K562 (cell line): ENCODE results near the gene RREB1.

Experiments used
- POLR2A ChIP-seq: fragments of 450-650 bp; conservative IDR thresholded peaks from 2 replicates; pipeline ENCODE4 v1.6.1; 2016
- POLR2AphosphoS5 ChIP-seq: IDR thresholded peaks from 2 replicates; pipeline ENCODE4 v1.6.1; 2011; ENCODE audit warnings: mild to moderate bottlenecking, low read depth, low read length, moderate library complexity; ENCODE audit not compliant: control insufficient read depth, insufficient read depth
- TF ChIP-seq, protein P1 (sequence below): sonication (generic); formaldehyde crosslinking; IDR thresholded peaks from 2 replicates; pipeline ENCODE4 v1.8.0; 2022; ENCODE audit warnings: mild to moderate bottlenecking, missing genetic modification reagents, borderline replicate concordance

DNA sequence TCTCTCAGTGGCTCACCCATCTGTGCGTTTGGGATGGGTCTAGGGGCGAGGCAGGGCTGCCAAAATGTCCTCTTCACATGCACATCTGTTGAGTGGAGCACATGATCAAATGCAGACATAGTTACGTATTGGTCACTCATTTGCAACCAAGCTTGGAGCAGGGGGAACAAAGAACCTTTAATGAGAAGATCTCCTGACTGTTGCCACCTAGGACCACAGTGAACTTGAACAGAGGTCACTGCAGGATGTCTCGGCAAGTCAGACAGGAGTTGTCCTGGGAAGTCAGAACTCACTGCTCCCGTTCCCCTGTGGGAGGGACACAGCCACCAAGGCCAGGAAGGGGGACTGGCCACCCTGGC is 131.8 kb downstream of the RREB1 start:
- TF ChIP-seq POLR2AphosphoS5 (no peak), POLR2A (no peak)
- TF ChIP-seq, protein P1, sequence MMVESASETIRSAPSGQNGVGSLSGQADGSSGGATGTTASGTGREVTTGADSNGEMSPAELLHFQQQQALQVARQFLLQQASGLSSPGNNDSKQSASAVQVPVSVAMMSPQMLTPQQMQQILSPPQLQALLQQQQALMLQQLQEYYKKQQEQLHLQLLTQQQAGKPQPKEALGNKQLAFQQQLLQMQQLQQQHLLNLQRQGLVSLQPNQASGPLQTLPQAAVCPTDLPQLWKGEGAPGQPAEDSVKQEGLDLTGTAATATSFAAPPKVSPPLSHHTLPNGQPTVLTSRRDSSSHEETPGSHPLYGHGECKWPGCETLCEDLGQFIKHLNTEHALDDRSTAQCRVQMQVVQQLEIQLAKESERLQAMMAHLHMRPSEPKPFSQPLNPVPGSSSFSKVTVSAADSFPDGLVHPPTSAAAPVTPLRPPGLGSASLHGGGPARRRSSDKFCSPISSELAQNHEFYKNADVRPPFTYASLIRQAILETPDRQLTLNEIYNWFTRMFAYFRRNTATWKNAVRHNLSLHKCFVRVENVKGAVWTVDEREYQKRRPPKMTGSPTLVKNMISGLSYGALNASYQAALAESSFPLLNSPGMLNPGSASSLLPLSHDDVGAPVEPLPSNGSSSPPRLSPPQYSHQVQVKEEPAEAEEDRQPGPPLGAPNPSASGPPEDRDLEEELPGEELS = no peak
